Stimulated activated CD8-positive, alpha-beta memory T cell treated with anti-CD3 and anti-CD28 coated beads, Interleukin-2, amount 100 ng/mL, for 1 hour (primary cell): ENCODE data around the gene NSMCE1.
A peak's percentile ranks its signal among the peaks of the same experiment; 100 is the strongest.

ENCODE experiments used
- DNase-seq, 2 donors: peaks; one replicate each; pipeline ENCODE4 v3.0.0-alpha.2; 2020; ENCODE audit warnings: low read depth in 2 of 2

The NSMCE1 gene

DNA sequence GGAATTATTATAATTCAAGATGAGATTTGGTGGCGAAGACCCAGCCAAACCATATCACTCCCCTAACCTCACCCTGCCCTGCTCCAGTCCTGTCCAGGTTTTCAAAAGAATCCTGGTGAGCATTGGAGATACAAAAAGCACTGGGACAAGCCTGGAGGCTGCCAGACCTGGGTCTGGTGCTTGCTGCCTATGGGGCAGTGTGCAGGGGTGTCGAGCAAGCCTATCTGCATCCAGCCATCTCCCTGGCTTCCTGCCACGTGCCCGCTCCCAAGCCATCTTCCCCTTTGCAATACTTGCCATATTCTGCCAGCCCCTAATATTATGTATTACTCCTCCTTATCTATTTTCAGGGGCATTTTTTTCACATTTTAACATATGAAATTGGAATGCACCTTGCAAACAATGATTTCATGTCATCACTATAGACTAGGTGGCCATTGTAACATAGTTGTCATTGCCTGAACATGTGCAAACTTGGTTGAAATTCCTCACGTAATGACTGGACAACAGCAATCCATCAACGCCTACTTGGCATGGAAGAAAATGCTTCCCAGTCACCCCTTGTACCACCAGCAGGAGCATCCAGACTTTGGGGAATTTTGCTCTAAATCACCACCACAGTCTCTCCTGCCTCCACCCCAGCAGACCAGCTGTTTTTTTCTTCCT, 73.4 kb downstream of the NSMCE1 start:
- DNase-seq = no peak

DNA sequence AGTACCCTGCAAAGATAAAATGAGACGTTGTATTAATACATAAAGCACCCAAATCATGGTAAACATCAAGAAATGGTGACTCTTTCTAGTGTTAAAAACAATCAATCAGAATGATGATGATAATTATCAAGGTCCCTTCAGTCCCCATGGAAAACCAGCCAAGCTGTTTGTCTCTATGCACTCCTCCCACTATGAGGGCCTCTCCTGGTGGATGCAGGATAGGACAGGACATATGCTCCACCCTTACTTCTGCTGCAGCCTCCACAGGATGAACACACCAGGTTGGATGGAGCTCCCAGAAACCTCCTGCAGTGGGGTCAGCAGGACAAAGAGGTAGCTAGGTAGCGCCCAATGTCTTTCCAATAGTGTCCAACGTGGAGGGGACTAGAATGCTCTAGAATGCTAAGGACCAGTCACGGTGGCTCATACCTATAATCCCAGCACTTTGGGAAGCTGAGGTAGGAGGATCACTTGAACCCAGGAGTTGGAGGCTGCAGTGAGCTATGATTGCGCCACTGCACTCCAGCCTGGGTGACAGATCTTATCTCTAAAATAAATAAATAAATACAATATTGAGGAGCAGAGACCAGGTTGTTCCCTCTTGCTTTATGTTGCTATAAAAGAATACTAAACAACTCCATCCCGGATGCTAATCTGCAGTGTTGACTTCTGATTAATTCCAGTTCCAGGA, 75.1 kb downstream of the NSMCE1 start:
- no peak for DNase-seq

- no peak for DNase-seq
Observed at GRCh38 chr16:27191352-27191924, 77.1 kb downstream of the NSMCE1 start.

DNA sequence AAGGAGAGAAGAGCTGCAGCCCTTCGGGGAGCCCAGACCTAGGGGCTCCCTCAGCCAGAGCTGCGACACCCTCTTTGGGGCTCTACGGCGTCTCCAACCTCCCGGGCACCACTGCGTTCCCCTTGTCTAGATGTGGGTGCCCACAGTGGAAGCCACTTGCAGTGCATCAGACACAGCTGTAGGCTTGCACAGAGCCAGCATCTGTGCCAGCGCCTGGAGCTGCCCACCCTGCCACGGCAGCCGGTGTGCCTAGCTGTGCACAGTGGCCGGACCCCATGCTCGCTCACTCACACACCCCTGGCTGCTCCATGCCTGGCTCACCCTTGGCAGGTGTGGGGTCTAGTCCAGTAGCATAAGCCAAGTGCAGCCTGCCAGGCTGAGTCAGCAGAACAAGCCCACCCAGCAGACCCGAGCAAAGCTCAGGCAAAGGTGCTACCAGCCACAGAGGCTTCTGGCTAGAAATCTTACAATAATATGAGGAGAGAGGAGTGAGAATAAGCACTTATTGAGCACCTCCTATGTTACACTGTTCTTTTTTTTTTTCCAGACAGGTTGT, 78.2 kb downstream of the NSMCE1 start:
- DNase-seq = no peak

GRCh38 chr16:27189335-27189972, 79.1 kb downstream of the NSMCE1 start:
- DNase-seq = no peak

DNA sequence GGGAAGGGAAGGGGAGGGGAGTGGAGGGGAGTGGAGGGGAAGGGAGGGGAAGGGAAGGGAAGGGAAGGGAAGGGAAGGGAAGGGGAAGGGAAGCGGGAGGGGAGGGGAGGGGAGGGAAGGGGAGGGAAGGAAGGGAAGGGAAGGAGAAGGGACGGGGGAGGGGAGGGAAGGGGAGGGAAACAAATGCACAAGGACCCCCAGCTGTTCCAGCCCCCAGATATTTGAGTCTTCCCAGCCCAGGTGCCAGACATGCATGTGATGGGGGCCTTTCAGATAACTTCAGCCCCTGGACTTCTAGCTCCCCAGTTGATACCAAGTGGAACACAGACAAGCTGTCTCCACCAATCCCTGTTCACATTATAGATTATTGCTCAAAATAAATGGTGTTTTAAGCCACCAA, 79.9 kb downstream of the NSMCE1 start:
- no peak for DNase-seq

DNA sequence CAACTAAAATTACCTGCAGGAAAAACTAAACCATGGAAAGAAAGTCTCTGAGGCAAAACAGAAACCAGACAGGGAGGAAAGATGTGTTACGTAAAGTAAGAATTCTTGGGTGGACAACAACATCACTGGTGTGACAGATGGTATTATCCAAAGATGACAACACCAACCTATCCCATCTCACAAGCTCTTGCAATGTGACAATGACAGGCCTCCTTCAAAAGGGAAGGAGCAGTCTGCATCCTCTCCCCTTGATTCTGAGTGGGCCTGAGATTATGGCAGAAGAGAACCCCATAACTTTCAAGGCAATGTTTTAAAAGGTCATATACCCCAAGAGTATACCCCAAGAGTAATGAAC, 82.8 kb downstream of the NSMCE1 start:
- DNase-seq = no peak

GRCh38 chr16:27182906-27183405, 85.6 kb downstream of the NSMCE1 start:
- DNase-seq = no peak

- no peak for DNase-seq
Observed at GRCh38 chr16:27181019-27181790, 87.4 kb downstream of the NSMCE1 start.

DNA sequence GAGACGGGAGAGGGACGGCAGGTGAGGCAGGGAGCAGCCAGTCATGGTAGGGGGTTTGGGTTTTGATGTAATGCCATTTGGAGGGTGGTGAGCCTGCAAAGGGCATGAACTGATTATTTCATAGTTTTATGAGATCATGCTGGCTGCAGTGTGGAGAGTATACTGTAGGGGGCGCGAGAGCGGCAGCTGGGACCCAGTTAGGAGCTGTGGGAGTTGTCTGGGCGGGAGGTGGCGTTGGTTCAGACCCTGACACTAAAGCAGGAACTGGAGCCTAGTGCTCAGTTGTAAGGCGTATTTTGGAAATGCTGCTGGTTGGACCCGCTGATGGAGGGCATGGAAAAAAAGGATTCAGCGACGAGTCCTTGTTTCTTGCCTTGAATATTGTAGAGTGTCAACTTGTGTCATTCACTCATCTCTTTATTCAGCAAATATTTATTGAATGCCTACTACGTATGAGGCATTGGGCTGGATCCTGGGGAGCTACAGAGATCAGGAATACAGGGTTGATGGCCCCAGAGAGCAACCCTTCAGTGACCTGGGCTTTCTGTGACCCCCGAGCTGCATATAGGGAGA, 89.0 kb downstream of the NSMCE1 start:
- DNase-seq = peak; percentile 66 to 72

- DNase-seq = no peak
Observed at GRCh38 chr16:27177031-27177774, 91.4 kb downstream of the NSMCE1 start.

GRCh38 chr16:27175888-27176287, 92.7 kb downstream of the NSMCE1 start:
- DNase-seq = no peak
